Effector memory CD4-positive, alpha-beta T cell (primary cell): ENCODE measurements around the gene RSPH9.

Experiments used
- DNase-seq, 3 donors: peaks; one replicate each; pipeline ENCODE4 v3.0.0-alpha.2; 2020
- H3K27ac ChIP-seq: 2 replicates; pipeline ENCODE4 v1.7.0; 2013; ENCODE audit warnings: mild to moderate bottlenecking, low read length, moderate library complexity; ENCODE audit not compliant: insufficient read depth, poor library complexity, severe bottlenecking
- H3K27me3 ChIP-seq: replicated peaks from 2 replicates; pipeline ENCODE4 v1.7.0; 2013; ENCODE audit warnings: mild to moderate bottlenecking, low read length; ENCODE audit not compliant: insufficient read depth, control insufficient read depth, poor library complexity, severe bottlenecking
- H3K36me3 ChIP-seq: 2 replicates; pipeline ENCODE4 v1.7.0; 2013; ENCODE audit warnings: mild to moderate bottlenecking, low read length, moderate library complexity; ENCODE audit not compliant: control insufficient read depth, insufficient read depth
- H3K4me1 ChIP-seq: 2 replicates; pipeline ENCODE4 v1.7.0; 2013; ENCODE audit warnings: low read length, mild to moderate bottlenecking; ENCODE audit not compliant: control insufficient read depth, insufficient read depth, poor library complexity, severe bottlenecking
- H3K4me3 ChIP-seq: 2 replicates; pipeline ENCODE4 v1.7.0; 2013; ENCODE audit warnings: low read length, low read depth, mild to moderate bottlenecking; ENCODE audit not compliant: insufficient read depth, poor library complexity, severe bottlenecking
- H3K9me3 ChIP-seq: 2 replicates; pipeline ENCODE4 v1.7.0; 2013; ENCODE audit warnings: mild to moderate bottlenecking, low read length, moderate library complexity; ENCODE audit not compliant: control insufficient read depth
- total RNA-seq, 3 donors: gene quantifications; one replicate each; lab custom pipeline; 2026; lab: John Stamatoyannopoulos, UW

Gene RSPH9, protein sequence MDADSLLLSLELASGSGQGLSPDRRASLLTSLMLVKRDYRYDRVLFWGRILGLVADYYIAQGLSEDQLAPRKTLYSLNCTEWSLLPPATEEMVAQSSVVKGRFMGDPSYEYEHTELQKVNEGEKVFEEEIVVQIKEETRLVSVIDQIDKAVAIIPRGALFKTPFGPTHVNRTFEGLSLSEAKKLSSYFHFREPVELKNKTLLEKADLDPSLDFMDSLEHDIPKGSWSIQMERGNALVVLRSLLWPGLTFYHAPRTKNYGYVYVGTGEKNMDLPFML
- 0 reads per million in 3 donors for total RNA-seq

DNA sequence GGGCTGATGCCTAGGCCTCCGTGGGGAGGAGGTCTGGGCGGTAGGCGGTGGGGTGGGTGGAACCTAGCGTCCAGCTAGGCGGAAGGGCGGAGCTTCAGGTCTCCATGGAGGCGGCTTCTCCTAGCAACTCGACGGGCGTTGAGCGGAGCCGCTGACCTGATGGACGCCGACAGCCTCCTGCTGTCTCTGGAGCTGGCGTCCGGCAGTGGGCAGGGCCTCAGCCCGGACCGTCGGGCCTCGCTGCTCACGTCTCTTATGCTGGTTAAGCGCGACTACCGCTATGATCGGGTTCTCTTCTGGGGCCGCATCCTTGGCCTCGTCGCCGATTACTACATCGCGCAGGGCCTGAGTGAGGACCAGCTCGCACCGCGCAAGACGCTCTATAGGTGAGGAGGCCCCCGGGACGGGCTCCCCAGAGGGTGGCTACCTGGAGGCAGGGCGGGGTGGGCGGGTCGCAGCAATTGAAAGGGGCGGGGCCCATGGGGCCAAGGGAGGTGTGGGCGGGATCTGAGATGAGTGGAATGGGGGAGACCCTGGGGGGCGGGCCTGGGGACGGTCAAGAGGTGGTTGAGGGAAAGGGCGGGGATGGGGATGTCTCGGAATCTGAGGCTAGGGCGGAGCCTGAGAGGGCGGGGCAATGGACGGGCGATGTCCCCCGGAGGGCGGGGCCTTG, at the start of gene RSPH9:
TSS of gene RSPH9 (plus strand) at position 97 of the 673 bp plus-strand sequence. CDS start at position 160, 63 bp downstream.
- Histone ChIP-seq H3K27me3 (no peaks in the 10 kb centered on the region), H3K4me3 (peak within 1 kb of the TSS; percentile 39), H3K36me3 (peaks cover 18% of the 10 kb centered on the region), H3K4me1 (peaks cover 3% of the 10 kb centered on the region), H3K27ac (peak within 1 kb of the TSS; percentile 37), H3K9me3 (no peaks in the 10 kb centered on the region)
- DNase-seq: peak; percentile 47 to 68 (median 59)

DNA sequence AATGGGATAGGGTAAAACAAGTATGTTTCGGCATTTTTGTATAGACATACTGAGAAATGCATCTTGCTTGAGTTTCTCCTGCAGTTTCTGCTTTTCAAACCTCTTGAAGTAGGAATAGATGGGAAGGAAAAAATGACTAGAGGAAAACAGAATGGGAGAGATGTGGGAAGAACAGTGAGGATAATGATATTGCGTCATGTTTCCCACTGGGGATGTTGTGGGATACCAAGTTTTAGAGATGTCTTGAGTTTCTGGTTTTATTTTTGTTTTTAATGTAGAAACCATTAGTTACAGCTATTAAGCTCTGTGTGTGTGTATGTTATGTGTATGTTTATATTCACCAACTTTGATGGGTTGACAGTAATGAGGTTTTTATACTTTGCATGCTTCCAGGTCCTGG, 44.2 kb upstream of the RSPH9 start:
- H3K9me3 ChIP-seq: no peaks in the 10 kb centered on the region
- H3K36me3 ChIP-seq: peaks cover 34% of the 10 kb centered on the region
- H3K27me3 ChIP-seq: no peaks in the 10 kb centered on the region
- no peak for DNase-seq
- H3K27ac ChIP-seq: no peak overlapping the region
- H3K4me3 ChIP-seq: no peak overlapping the region
- H3K4me1 ChIP-seq: no peaks in the 10 kb centered on the region

DNA sequence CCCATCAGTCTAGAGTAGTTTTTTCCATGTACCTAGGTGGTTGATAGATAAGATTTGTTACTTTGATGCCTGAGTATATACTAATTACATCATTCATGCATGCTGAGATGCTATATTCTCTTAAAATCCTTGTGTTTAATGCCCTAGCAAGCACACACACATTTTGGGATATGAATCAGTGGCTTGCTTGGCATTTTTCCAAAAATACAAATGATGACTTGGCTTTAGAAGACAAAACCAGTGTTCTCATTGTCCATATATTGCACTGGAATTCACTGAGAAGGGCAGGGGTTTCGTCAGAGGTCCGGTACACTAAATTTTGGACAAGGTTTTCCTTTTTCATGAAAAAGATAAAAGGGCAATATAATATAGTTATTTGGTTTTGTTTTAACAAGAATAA, 40.7 kb upstream of the RSPH9 start:
- Histone ChIP-seq H3K36me3 (peaks cover 25% of the 10 kb centered on the region), H3K27me3 (no peaks in the 10 kb centered on the region), H3K4me3 (no peak overlapping the region), H3K27ac (no peak overlapping the region), H3K9me3 (no peaks in the 10 kb centered on the region), H3K4me1 (no peaks in the 10 kb centered on the region)
- no peak for DNase-seq

DNA sequence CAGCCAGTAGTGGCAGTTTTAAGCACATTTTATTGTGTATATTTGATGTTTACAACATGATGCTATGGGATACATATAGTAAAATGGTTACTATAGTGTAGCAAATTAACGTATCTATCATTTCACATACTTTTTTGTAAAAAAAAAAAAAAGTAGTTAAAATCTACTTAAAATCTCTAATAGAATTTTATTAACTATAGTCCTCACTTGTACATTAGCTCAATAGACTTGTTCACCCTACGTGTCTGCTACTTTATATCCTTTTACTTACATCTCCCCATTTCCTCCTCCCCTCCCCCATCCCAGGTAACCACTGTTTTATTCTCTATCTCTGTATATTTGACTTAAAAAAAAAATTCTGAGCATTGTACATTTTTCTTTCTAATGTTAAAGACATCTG, 38.8 kb upstream of the RSPH9 start:
- Histone ChIP-seq H3K4me1 (no peaks in the 10 kb centered on the region), H3K36me3 (peaks cover 33% of the 10 kb centered on the region), H3K4me3 (no peak overlapping the region)

DNA sequence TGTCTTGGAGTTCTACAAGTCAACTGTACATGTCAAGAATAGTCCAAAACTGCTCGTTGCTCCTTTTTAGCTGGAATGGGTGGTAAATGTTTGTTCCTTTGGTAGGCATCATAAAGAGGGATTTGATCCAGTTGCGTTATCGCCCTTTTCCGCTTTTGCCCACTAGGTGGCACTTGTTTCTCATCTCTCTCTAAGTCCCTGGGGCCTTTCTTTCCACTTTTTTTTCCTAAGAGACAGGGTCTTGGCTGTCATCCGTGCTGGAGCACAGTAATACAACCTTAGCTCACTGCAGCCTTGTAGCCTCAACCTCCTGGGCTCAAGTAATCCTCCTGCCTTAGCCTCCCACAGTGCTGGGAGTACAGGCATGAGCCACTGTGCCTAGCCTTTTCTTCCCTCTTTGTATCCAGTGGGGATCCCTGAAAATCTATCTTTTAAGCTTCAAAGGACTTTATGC, 36.5 kb upstream of the RSPH9 start:
- Histone ChIP-seq H3K27me3 (no peaks in the 10 kb centered on the region), H3K27ac (no peak overlapping the region), H3K4me3 (no peak overlapping the region), H3K9me3 (no peaks in the 10 kb centered on the region), H3K4me1 (no peaks in the 10 kb centered on the region), H3K36me3 (peaks cover 31% of the 10 kb centered on the region)
- peak in 2 of 3 donors; percentile 8 to 36 for DNase-seq

More for the DNA sequence above, 38.8 kb upstream of the RSPH9 start:
- no peak overlapping the region for H3K27ac ChIP-seq
- H3K27me3 ChIP-seq: no peaks in the 10 kb centered on the region
- no peaks in the 10 kb centered on the region for H3K9me3 ChIP-seq
- DNase-seq: no peak

DNA sequence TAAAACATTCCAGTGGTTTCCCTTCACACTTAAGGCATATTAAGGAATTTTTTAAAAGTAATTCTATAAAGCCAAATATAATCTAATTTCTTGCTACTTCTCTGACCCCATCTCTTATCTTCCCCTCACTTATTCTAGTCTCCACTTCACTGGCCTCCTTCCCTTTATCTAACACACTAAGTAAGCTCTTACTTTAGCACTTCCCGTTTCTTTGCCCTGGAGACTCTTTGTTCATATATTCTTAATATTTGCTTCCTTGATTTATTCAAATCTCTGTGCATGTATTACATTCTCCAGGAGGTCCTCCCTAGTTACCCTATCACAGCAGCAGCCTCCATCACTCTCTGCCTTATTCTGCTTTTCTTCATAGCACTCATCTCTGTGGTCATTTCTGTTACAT, 36.0 kb upstream of the RSPH9 start:
- H3K36me3 ChIP-seq: peaks cover 30% of the 10 kb centered on the region
- no peak overlapping the region for H3K4me3 ChIP-seq
- no peaks in the 10 kb centered on the region for H3K9me3 ChIP-seq
- no peaks in the 10 kb centered on the region for H3K4me1 ChIP-seq
- H3K27ac ChIP-seq: no peak overlapping the region
- no peaks in the 10 kb centered on the region for H3K27me3 ChIP-seq
- DNase-seq: no peak

DNA sequence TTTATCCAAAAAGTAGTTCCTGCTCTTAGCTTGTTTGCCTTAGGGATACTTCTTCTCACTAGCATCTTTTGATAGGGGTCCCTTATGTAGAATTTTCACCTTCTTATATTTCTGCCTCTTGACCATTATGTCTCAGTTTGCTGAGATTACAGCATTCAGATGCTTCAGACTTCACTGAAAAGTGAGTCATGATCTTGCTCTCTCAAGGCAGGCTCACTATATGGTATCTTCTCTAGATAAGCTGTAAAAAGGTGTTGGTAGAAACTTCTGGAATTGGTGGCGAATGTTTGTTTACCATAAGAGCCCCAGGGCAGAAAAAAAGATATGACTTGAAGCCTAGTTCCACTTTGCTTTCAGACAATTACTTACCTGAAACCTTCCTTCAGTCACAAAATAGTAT, 35.4 kb upstream of the RSPH9 start:
- H3K9me3 ChIP-seq: no peaks in the 10 kb centered on the region
- H3K27ac ChIP-seq: no peak overlapping the region
- H3K27me3 ChIP-seq: no peaks in the 10 kb centered on the region
- no peak for DNase-seq
- H3K36me3 ChIP-seq: peaks cover 30% of the 10 kb centered on the region
- H3K4me1 ChIP-seq: no peaks in the 10 kb centered on the region
- no peak overlapping the region for H3K4me3 ChIP-seq

DNA sequence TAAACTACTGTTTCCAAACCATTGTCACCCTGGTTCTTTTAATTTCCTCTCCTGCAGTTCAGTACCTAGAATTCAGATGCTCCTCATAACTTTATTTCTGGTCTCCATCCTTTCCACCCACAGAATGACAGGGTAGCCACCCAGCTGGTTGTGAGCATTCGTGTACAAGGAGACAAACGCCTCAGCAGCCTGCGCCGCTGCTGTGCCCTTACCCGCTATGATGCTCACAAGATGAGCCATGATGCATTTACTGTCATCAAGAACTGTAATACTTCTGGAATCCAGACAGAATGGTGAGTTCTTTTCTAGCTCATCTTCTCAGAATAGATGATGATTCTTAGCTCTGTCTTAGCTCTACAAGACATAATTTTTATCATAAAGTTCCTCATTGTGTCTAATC, 34.4 kb upstream of the RSPH9 start:
- H3K27me3 ChIP-seq: no peaks in the 10 kb centered on the region
- no peak for DNase-seq
- H3K9me3 ChIP-seq: no peaks in the 10 kb centered on the region
- H3K27ac ChIP-seq: no peak overlapping the region
- no peak overlapping the region for H3K4me3 ChIP-seq
- peaks cover 31% of the 10 kb centered on the region for H3K36me3 ChIP-seq
- H3K4me1 ChIP-seq: no peaks in the 10 kb centered on the region

DNA sequence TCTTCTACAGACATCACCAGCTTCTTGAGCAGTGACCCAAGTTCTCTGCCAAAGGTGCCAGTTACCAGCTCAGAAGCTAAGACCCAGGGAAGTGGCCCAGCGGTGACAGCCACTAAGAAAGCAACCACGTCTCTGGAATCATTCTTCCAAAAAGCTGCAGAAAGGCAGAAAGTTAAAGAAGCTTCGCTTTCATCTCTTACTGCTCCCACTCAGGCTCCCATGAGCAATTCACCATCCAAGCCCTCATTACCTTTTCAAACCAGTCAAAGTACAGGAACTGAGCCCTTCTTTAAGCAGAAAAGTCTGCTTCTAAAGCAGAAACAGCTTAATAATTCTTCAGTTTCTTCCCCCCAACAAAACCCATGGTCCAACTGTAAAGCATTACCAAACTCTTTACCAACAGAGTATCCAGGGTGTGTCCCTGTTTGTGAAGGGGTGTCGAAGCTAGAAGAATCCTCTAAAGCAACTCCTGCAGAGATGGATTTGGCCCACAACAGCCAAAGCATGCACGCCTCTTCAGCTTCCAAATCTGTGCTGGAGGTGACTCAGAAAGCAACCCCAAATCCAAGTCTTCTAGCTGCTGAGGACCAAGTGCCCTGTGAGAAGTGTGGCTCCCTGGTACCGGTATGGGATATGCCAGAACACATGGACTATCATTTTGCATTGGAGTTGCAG, 31.0 kb upstream of the RSPH9 start:
- H3K4me3 ChIP-seq: no peak overlapping the region
- no peaks in the 10 kb centered on the region for H3K4me1 ChIP-seq
- no peak overlapping the region for H3K27ac ChIP-seq
- H3K27me3 ChIP-seq: no peaks in the 10 kb centered on the region
- DNase-seq: no peak
- peaks cover 31% of the 10 kb centered on the region for H3K36me3 ChIP-seq
- H3K9me3 ChIP-seq: no peaks in the 10 kb centered on the region

DNA sequence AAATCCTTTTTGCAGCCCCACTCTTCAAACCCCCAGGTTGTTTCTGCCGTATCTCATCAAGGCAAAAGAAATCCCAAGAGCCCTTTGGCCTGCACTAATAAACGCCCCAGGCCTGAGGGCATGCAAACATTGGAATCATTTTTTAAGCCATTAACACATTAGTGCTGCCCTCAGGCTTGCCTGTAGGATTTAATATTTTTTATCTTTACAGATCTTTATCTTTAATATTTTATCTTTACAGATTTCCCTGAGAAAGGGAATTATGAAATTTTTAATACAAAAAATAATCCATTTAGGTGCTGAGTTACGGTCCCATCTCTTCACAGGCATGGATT, 30.5 kb upstream of the RSPH9 start:
- Histone ChIP-seq H3K4me1 (no peaks in the 10 kb centered on the region), H3K9me3 (no peaks in the 10 kb centered on the region), H3K27me3 (no peaks in the 10 kb centered on the region), H3K36me3 (peaks cover 31% of the 10 kb centered on the region), H3K4me3 (no peak overlapping the region), H3K27ac (no peak overlapping the region)
- DNase-seq: no peak
